Measurements from ENCODE around the gene RPL9. TPM values are rescaled to one million over a fixed set of nuclear protein-coding genes. Genes with fewer than 3 reads are reported as not detected.

RPL9 gene
- total and polyA plus RNA-seq, 2 of the 13 experiments (the other 11 are each of a cell fraction or from before 2014, with no cell fraction given) = 993 to 2,148 TPM

DNA sequence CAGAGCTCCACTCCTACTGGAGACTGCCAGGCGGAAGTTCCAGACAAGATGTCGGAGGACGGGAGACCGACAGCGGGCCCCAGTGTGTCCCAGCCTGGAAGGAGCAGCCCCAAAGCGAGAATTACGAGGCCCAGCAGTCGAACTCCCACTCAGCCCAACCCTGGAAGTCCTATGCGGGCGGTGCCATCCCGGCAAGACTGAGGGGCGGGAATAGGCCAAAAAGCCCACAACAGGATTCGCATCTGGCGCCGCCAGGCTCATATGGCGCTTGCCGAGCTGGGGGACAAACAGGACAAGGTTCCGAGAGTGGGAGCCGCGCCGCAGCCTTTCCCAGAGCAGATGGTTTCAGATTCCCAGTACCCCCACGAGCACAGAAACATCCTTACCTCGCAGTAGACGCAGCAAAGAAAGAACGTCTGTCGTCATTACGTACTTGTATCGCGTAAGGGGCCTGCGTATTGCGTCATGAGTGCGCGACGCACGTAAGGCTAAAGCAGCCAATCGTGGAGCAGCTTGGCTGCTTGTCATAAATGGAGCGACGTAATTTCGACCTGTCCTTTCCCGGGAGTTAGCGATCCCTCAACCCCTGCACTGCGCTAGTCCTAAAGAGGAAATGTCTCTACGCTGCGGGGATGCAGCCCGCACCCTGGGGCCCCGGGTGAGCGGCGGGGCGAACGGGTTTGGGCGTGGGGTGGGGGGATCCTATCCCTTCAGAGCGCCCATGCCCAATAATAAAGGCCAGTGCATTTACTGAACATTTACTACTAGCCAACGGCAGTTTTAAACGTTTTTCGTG lies at the start of gene RPL9, which contains the start of gene LIAS (continued):
- TF ChIP-seq LRRFIP1 (CRISPR knock-in tag; conservative IDR thresholded peaks at IDR 0.05) (no peak), KLF16 (CRISPR knock-in tag; IDR thresholded peaks at IDR 0.05) (peak in 1 of 2 experiments; percentile 31; a peak in 1 of 4 replicates), ZNF770 (CRISPR knock-in tag; IDR thresholded peaks at IDR 0.05) (peak; percentile 27; the same call in 1 of the 2 replicates), ZNF34 (CRISPR knock-in tag; IDR thresholded peaks at IDR 0.05; ENCODE audit: borderline replicate concordance) (no peak), DMAP1 (CRISPR knock-in tag; IDR thresholded peaks at IDR 0.05) (peak; percentile 95), KLF12 (CRISPR knock-in tag; IDR thresholded peaks at IDR 0.05; ENCODE audit: borderline replicate concordance) (peak; percentile 86; the same call in 1 of the 2 replicates), ADNP (CRISPR knock-in tag; IDR thresholded peaks at IDR 0.05) (no peak), CC2D1A (CRISPR knock-in tag; IDR thresholded peaks at IDR 0.05) (no peak), PATZ1 (CRISPR knock-in tag; IDR thresholded peaks at IDR 0.05) (peak; percentile 11; the same call in 1 of the 2 replicates), MTERF4 (CRISPR knock-in tag; IDR thresholded peaks at IDR 0.05) (peak; percentile 86; the same call in 1 of the 2 replicates), ARID3A (IDR thresholded peaks at IDR 0.05; ENCODE audit: low read depth, low read length) (peak; percentile 46; the same call in 1 of the 2 replicates)
- TF ChIP-seq, protein P1, sequence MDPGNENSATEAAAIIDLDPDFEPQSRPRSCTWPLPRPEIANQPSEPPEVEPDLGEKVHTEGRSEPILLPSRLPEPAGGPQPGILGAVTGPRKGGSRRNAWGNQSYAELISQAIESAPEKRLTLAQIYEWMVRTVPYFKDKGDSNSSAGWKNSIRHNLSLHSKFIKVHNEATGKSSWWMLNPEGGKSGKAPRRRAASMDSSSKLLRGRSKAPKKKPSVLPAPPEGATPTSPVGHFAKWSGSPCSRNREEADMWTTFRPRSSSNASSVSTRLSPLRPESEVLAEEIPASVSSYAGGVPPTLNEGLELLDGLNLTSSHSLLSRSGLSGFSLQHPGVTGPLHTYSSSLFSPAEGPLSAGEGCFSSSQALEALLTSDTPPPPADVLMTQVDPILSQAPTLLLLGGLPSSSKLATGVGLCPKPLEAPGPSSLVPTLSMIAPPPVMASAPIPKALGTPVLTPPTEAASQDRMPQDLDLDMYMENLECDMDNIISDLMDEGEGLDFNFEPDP (CRISPR knock-in tag; conservative IDR thresholded peaks at IDR 0.05) = no peak

Measured in HepG2 (cell line).